ENCODE data around the gene DYSF.

- TF ChIP-seq USF1 (IDR thresholded peaks at IDR 0.05) (no peak), EGR1 (IDR thresholded peaks at IDR 0.05) (no peak), REST (IDR thresholded peaks at IDR 0.05; ENCODE audit: low read depth) (no peak), EP300 (IDR thresholded peaks at IDR 0.05; ENCODE audit: borderline replicate concordance) (no peak), FOXM1 (IDR thresholded peaks at IDR 0.05; ENCODE audit: borderline replicate concordance, low read depth) (no peak), MAX (IDR thresholded peaks at IDR 0.05) (no peak), TCF12 (IDR thresholded peaks at IDR 0.05; ENCODE audit: low read depth) (no peak), TAF1 (IDR thresholded peaks at IDR 0.05; ENCODE audit: low read depth) (no peak)
These were observed 2.6 kb downstream of the DYSF start for GRCh38 chr2:71455741-71456569.
